ENCODE data around the gene PTPN1.

Gene PTPN1

DNA sequence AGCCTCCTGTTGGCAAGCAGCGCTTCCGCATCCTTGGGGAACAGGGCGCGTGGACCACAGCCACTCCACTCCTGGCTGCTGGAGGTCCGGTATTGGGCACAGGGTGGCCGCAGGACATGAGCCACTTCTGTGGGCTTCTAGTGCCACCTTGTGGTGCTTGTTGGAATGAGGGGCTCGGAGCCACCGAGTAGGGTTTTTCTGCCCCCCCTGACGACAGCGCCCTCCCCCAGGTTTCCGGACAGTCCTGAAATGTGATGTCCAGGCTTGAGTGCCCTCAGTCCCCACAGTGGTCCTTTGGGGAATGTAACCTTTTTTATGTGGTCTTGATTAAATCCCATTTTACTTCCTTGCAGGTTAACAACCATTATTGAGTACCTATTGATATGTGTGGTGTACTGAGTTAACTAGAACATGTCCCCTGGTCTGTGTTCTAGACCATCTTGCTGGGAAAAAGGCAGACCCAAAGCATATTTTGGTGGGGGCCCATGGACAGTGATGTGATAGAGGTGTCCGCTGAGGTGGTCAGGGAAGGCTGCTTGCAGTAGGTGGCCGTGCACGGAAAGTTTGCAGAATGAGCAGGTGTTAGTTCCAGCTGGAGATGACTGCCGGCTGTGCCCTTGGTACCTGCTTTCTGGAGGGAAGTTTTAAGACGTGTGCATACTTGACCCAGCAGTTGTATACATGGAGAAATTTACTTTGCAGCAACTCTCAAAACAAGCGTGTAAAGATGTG is 70.0 kb downstream of the PTPN1 start:
- DNase-seq, result peak; percentile 52

DNA sequence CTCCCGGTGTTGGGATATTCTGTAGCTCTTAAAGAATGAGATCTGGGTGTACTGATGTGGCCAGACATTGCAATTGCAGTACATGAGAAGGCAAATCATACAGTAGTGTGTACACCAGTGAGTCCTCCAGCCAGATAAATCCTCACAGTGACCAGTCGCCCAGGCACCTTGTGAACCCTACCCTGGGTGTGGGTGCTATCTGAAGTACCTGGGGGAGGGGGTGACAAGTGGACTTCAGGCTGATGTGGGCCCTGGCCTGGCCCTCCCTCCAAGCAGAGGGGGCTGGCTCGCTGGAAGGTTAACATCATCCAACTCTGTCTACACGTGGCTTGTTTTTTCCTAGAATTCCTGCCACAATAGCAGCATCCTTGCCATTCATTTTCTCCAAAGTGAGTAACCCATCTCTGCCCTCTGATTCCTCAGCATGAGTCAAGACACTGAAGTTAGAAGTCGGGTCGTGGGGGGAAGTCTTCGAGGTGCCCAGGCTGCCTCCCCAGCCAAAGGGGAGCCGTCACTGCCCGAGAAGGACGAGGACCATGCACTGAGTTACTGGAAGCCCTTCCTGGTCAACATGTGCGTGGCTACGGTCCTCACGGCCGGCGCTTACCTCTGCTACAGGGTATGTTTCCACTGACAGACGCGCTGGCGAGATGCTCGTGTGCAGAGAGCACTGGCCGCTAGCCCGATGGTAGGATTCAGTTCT is 70.8 kb downstream of the PTPN1 start:
- DNase-seq, result no peak

DNA sequence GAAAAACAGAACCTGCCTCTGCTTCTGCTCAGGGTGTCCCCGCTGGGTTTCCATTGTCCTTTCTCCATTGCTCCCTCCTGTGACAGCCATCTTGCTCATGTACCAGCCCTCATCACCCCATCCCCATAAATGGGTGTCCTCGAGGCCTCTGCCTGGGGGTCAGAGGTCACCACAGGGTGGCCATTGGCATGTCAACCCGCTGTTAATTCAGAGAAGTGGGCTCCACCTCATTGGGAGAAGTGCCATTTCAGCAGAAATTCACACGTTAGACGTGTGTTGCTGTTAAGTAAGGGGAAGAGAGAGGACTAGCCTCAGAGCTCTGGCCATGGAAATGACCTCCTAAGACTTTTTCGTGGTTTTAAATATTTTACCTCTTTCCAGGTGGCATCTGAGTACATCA is 71.9 kb downstream of the PTPN1 start:
- no peak for DNase-seq

DNA sequence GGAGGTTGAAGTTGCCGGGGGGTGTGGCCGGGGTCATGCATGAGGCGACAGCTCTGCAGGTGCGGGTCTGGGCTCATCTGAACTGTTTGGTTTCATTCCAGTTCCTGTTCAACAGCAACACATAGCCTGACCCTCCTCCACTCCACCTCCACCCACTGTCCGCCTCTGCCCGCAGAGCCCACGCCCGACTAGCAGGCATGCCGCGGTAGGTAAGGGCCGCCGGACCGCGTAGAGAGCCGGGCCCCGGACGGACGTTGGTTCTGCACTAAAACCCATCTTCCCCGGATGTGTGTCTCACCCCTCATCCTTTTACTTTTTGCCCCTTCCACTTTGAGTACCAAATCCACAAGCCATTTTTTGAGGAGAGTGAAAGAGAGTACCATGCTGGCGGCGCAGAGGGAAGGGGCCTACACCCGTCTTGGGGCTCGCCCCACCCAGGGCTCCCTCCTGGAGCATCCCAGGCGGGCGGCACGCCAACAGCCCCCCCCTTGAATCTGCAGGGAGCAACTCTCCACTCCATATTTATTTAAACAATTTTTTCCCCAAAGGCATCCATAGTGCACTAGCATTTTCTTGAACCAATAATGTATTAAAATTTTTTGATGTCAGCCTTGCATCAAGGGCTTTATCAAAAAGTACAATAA is 72.5 kb downstream of the PTPN1 start:
- DNase-seq, result no peak

DNA sequence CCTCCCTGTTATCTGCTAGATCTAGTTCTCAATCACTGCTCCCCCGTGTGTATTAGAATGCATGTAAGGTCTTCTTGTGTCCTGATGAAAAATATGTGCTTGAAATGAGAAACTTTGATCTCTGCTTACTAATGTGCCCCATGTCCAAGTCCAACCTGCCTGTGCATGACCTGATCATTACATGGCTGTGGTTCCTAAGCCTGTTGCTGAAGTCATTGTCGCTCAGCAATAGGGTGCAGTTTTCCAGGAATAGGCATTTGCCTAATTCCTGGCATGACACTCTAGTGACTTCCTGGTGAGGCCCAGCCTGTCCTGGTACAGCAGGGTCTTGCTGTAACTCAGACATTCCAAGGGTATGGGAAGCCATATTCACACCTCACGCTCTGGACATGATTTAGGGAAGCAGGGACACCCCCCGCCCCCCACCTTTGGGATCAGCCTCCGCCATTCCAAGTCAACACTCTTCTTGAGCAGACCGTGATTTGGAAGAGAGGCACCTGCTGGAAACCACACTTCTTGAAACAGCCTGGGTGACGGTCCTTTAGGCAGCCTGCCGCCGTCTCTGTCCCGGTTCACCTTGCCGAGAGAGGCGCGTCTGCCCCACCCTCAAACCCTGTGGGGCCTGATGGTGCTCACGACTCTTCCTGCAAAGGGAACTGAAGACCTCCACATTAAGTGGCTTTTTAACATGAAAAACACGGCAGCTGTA is 73.4 kb downstream of the PTPN1 start:
- no peak for DNase-seq

DNA sequence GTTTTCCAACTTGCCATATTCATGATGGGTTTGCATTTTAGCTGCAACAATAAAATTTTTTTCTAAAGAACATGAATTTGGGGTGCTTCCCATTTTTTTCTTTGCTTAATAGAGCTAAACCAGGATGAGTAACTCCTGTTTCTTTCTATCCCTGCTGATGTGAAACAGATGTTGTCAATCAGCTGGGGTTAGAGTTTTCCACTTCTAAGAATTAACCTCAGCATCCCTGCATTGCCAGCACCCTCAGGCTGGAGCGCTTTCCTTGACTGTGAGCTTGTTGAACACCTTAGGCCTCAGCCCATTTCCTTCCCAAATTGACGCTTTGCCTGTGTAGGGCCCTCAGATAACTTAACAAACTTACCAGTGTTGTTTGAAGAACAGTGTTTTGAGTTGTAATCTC is 74.5 kb downstream of the PTPN1 start:
- DNase-seq, result no peak

DNA sequence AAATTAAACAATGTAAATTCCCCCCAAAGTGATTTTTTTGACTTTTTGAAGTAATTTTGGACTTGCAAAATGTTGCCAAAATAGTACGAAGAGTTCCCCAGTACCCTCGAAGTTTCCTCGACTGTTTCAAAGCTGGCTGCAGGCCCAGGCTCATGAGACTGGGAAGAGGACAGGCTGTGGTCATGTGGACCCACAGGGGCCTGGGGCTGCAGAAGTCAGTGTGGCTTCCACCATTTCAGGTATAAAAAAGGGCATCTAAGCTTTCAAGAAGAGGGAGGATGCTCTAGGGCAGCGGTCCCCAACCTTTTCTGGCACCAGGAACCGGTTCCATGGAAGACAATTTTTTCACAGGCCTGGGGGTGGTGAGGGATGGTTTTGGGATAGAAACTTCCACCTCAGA is 75.0 kb downstream of the PTPN1 start:
- DNase-seq, result no peak

DNA sequence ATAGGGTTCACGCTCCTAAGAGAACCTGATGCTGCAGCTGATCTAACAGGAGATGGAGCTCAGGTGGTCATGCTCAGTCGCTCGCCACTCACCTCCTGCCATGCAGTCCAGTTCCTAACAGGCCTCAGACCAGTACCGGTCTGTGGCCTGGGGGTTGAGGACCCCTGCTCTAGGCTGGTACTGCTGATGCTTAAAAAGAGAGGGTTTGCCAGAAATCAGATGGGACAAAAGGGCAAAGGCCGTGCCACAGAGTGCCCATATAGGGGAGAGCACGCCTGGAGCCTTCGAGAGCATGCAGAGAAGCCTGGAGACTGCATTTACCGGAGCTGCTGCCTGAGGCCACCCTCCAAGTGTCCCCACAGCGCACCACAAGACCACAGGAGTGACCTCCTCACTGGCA is 75.5 kb downstream of the PTPN1 start:
- DNase-seq, result no peak

DNA sequence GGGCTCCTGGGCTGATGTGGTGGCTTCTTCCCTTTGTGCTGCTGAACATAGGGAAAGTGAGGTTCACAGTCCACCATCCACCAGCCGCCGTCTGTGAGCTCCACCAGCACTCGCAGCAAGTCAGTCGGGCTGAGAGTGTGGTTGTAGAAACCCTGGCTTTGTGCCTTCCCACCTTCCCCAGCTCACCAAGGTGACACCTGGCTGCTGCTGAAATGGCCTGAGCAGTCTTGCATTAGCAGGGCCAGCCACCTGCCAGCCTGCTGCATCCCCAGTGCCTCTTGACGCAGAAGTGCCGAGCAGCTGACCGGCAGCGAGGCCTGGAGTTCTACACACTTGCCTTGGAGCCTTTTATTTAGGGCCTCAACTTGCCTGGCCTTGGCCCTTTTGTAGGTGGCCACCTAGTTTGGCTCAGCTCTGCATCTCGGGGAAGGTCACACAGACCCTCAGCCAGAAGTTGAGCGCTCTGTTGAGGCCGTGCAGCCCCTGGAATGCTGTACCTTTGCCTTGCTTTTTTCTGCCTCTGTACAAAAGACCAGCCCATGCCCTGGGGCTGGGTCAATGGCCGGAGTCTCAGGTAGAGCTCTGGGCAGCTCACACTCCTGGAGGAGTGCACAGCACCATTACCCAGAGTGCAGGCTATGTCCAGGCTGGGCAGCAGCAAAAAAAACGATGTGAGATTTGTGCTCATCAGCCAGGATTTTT is 76.5 kb downstream of the PTPN1 start:
- no peak for DNase-seq

DNA sequence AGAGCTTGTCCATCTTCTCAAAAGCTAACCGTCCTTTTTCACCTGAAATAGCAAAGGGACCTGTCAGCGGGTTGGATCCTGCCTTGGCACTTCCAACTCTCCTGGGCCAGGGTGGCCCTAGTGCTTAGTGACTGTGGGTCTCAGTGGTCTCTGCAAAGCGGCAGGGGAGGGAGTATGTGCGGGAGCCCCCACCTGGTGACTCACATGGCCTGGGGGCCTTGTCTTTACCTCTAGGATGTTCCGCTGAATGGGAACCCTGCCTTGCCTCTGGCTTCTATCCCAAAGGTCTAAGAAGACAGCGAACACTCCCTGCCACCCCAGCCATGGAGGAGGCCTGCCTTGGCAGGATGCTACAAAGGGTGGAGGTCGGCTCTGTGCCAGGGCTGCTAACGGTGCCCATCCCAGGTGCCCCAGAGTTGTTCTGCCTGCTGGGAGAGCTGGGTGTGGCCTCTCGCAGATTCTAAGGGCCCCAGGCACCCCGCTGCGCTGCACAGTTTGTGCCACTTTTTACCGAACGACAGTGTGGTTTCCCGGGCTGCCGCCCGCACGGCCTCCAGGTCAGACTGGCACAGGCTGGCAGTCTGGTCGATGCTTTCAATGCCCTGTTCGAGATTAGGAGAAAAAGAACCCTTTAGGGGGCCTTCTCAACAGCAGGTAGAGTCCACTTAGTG is 77.2 kb downstream of the PTPN1 start:
- no peak for DNase-seq

DNA sequence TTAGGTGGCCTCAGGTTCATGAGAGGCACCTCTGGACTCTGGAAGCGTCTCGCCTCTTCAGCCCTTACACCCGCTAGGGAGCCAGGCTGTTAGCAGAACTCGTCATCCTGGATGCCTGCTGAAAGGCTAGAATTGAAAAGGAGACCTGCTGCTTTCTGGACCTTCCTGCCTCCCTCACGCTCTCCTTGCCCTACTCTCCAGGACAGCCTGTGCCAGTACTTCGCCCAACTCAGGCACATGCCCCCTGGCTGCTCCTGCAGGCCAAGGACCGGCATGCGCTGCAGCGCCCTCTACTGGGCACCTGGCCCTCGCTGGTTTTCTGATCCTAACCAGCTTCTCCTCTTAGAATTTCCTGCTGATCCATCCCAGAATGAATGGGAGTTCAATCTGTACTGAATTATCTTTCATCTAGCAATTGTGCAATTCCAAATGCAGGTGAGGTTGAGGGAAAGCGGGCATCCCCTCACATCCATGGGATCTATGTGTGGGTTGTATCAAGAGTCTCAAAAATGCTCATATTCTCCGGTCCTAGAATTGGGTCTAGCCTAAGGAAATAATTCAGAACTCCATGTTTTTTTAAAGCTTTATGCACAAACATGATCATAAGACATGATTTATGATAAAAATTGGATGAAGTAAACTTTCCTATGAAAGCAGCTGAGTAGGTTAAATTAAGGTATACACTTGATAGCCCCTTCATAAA is 78.0 kb downstream of the PTPN1 start:
- DNase-seq, result peak; percentile 77

DNA sequence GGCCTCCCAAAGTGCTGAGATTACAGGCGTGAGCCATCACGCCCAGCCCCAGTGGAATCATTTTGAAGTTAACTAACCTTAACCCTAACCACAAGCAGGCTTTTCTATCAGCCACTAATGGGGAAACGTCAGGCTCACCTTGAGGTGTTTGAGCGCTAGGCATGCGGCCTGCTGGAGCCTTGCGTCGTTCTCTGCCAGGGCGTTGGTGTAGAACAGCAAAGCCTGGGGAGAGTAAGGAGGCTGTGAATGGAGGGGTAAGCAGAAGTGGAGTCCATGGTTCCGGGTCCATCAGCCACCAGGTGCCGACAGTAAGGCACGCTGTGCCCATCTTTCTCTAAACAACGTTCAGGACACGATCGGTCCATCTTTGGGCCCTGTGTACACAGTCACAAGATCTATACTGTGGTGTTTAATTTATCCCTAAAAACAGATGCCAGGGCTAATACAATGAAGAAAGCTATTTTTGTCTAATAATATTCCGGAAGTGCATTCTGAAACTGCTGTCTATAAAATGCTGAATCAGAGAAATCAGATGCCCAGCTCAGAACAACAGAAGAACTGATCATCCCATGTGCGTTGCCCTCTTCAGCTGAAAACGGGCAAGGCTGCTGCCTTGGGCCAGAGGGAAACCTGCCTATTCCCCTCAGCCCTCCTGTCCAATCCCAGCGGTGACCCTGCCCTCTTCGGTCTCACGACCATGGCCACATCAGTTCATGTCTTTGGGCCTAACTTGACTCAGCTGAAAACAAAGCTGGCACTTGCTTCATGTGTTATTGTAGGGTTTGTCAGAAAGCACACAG is 79.6 kb downstream of the PTPN1 start:
- no peak for DNase-seq

DNA sequence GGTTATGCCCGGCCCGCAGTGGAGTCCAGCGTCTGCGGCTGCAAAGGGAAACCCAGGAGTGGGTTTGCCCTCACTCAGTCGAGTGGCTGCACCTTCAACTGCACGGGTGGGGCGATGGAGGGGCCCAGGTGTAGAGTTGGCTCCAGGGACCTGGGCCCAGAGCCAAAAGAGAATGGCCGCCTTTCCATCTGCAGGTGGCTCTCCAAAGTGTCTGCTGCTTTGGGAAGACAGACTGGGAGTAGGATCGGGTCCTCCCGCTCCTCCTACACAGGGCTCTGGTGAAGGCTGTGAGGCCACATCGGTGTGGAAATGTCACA is 80.1 kb downstream of the PTPN1 start:
- no peak for DNase-seq

DNA sequence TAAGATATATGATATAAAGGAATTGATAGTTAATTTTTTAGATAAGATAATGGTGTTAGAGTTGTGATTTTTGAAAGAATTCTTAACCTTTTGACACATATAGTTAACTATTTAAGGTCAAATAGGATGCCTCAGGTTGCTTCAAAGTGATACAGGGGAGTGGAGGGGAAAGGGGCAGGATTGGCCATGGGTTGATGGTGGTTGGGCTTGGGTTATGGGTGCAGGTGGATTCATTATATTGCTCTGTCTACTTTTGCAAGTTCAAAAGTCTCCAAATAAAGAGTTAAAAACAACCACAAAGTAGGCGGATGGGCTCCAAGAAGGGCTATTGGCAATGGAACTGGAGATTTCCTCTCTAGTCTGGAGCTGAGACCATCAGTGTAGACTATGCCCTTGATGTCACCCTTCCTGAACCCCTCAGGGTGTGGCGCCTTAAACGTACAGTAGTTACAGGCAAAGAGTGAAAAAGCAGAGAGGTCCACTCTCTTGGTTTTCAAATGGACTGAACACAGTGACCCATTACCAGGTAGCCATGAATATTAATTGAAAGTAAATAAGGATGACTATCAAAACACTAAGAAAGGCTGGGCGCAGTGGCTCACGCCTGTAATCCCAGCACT is 81.2 kb downstream of the PTPN1 start:
- no peak for DNase-seq

DNA sequence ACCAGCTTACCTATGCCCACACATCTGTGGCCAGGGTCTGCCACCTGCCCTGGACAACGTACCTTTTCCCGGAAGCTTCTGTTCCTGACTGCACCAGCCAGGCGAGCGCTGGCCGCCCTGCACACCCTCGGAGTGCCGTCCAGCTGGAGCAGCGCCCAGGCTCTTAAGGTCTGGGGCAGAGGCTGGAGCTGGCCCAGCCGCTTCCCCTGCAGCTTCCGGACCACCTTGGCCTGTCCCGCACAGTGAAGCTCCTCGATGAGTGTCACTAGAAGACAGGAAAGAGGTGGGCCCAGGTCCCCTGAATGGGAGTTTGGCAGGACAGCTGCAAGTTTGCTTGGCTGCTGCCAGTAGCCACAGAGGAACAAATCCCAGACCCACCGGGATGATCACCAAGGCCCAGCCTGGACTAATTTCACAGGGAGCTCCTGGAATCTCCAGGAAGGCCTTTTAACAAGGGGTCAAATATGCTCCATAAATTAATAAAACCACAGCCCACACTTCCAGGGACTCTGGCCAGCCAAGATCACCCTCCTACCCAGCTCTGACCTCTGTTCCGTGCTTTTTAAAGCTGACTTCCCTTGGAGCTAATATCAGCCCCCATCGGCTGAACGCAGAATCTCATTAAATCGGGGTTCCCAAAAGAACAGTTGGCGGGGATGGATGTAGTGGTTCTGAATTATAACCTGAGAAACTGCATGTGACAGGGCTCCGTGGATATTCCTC is 82.3 kb downstream of the PTPN1 start:
- DNase-seq, result no peak

DNA sequence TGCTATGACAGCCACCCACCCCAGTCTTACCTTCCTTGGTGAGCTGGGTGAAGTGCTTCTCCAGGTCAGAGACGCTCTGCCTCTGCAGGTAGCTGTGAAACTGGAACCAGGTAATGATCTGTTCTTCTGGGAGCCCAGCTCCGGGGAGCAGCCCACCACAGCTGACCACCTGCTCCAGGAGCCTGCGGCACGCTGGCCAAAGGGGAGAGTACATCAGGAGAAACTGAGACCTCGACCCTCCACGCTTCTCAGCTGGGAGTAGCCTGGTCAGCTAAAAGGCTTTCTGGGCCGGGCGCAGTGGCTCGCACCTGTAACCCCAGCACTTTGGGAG is 82.8 kb downstream of the PTPN1 start:
- DNase-seq, result no peak

DNA sequence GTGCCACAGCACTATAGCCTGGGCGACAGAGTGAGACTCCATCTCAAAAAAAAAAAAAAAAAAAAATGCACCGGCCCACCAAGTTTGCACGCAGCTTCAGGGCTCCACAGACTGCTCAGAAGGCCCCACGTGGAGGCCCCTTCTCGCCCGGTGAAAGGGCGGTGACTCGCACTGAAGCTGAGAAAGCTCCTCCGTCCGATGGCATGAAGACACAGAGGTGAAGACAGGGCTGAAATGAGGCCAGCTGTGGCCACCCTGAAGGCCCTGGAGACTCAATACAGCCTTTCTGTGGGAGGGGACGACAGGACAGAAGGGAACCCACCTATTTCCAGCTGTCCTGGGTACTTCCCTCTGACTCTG is 84.0 kb downstream of the PTPN1 start:
- DNase-seq, result no peak

DNA sequence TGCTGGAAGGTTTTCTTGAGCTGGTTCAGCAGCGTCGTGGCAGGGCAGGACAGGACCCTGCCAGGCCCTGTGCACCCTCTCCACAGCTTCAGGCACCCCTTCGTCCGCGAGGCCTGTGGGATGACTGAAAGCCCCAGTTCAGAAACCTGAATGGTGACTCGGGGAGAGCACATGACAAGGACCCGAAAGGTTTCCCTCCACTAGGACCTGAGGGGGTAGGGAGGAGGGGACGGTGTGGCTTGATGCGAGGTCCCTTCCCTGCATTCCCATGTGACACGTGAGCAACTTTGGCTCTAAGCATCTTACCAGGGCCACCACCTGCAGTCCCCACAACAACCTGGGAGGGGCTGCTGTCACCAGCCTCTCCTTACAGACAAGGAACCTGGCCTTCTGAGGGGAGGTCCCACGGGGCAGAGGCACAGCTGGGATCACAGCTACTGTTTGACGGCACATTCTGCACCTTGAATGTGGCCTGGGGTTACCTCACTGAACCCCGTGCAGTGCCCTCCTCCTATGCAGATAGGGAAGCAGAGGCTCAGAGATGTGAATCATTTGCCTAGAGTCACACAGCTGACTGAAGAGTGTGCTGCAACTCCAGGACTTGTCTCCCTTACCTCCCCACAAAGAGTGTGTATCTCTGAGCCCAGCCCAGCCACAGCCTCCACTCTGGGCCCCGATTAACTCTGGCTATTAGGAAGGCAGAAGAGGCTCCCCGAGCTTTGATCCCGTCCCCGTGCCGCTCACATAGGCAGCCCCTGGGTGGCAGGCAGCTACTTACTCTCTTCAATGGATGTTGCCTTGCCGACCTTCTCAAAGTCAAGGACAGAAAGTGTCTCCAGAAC is 84.6 kb downstream of the PTPN1 start:
- no peak for DNase-seq

DNA sequence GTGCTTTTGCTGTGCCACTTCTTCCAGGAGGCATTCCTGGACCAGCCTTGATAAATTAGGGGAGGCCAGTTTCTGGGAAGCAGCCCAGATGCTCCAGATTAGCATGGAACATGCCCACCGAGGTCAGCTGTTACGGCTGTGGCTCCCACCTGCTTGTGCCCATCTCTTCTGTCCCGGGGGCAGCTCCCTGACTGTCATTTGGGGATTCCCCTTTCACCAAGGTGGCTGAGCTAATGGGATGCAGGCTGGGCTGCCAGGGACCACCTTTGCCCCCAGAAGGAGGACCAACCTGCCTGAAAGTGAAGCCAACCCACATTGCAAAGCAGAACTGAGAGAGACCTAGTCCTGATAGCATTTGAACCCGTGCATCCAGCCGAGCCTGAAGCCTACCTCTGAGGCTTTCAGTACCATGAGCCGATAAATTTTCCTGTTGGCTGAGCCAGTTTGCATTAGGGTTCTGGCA is 85.3 kb downstream of the PTPN1 start:
- DNase-seq, result no peak

Measured in activated CD4-positive, alpha-beta T cell treated with anti-CD3 and anti-CD28 coated beads, Interleukin-2, amount 50 U/mL, for 1 hour (primary cell).